Thyroid gland (tissue), 4 donors: ENCODE measurements around the gene DKC1. TPM values are rescaled to one million over a fixed set of nuclear protein-coding genes. Genes with fewer than 3 reads are reported as not detected.
A peak's percentile ranks its signal among the peaks of the same experiment; 100 is the strongest.

Experiments
- DNase-seq, 2 donors: peaks; one replicate each; pipeline ENCODE4 v3.0.0-alpha.2; 2019
- H3K27ac ChIP-seq, 3 donors: fragments of 200-600 bp; sonication (generic); 1 replicate in 2 of 3; 2 replicates in 1 of 3; pipeline ENCODE4 v1.5.1; 2016 to 2019; ENCODE audit warnings: mild to moderate bottlenecking in 1 of 3, moderate library complexity in 1 of 3
- H3K27me3 ChIP-seq: fragments of 200-600 bp; sonication (generic); one replicate; pipeline ENCODE4 v1.5.1; 2019
- H3K36me3 ChIP-seq, 2 donors: fragments of 200-600 bp; sonication (generic); one replicate each; pipeline ENCODE4 v1.5.1; 2016 to 2019
- H3K4me1 ChIP-seq, 2 donors: fragments of 200-600 bp; sonication (generic); one replicate each; pipeline ENCODE4 v1.5.1; 2017 to 2019
- H3K4me3 ChIP-seq, 3 donors: fragments of 200-600 bp; sonication (generic); replicated peaks in 1 of 3; 1 replicate in 2 of 3; 2 replicates in 1 of 3; pipeline ENCODE4 v1.5.1; 2016; ENCODE audit warnings: mild to moderate bottlenecking in 1 of 3
- H3K9me3 ChIP-seq: fragments of 200-600 bp; sonication (generic); one replicate; pipeline ENCODE4 v1.5.1; 2017
- CTCF ChIP-seq, 6 experiments: fragments of 200-600 bp in 3 of 6; fragments of 450-650 bp in 3 of 6; sonication (generic) in 3 of 6; IDR thresholded peaks; one replicate each; pipeline ENCODE4 v1.5.1; 2016 to 2019; ENCODE audit warnings: antibody characterized with exemption in 6 of 6, mild to moderate bottlenecking in 2 of 6, inconsistent platforms in 1 of 6, moderate library complexity in 1 of 6
- POLR2A ChIP-seq, 2 donors: fragments of 450-650 bp; IDR thresholded peaks; one replicate each; pipeline ENCODE4 v1.6.1; 2017; ENCODE audit warnings: antibody characterized with exemption in 2 of 2, mild to moderate bottlenecking in 2 of 2, moderate library complexity in 1 of 2
- WGBS, 2 donors: methylation state at CpG; one replicate each; pipeline ENCODE4 v1.1.5; 2017; 5-methylcytosine and 5-hydroxymethylcytosine counted together
- intact Hi-C: fragments of 100-400 bp; cut with DNase I; formaldehyde crosslinking; loops from one replicate; pipeline ENCODE4 v1.15.1; 2023
- total RNA-seq, 4 donors: library from RNA; depleted of rRNA; stranded (reverse); fragments of >200 nt; gene quantifications; one replicate each; pipeline ENCODE4 v1.2.3, GENCODE V29; 2016

The DKC1 gene
- total RNA-seq, 4 donors from 2014 or later: 33.8 to 41.5 (median 35.2) TPM

- WGBS, 2 donors: 37 to 39% methylated on average over 3 of the region's 3 CpGs
- Histone ChIP-seq H3K27ac (peak overlapping the region; percentile 74 to 91 (median 79)), H3K27me3 (no peaks in the 10 kb centered on the region), H3K4me1 (peaks cover 37 to 56% of the 10 kb centered on the region in 2 donors), H3K4me3 (no peak overlapping the region), H3K9me3 (no peaks in the 10 kb centered on the region), H3K36me3 (no peaks in the 10 kb centered on the region)
- TF ChIP-seq CTCF (IDR thresholded peaks at IDR 0.05) (no peak), POLR2A (IDR thresholded peaks at IDR 0.05) (no peak)
- intact Hi-C loops: no loop called here
- DNase-seq: peak; percentile 61 to 65
Observed at GRCh38 chrX:154727871-154728270, 34.8 kb upstream of the DKC1 start.

- H3K4me1 ChIP-seq: peaks cover 45 to 56% of the 10 kb centered on the region in 2 donors
- DNase-seq: no peak
- H3K9me3 ChIP-seq: no peaks in the 10 kb centered on the region
- TF ChIP-seq CTCF (IDR thresholded peaks at IDR 0.05): no peak
- no peak for TF ChIP-seq POLR2A (IDR thresholded peaks at IDR 0.05)
- no peaks in the 10 kb centered on the region for H3K36me3 ChIP-seq
- H3K27me3 ChIP-seq: no peaks in the 10 kb centered on the region
- peak overlapping the region; percentile 74 to 91 (median 79) for H3K27ac ChIP-seq
- 83 to 84% methylated on average over 7 of the region's 7 CpGs for WGBS, 2 donors
- no peak overlapping the region for H3K4me3 ChIP-seq
- intact Hi-C loops: no loop called here
Observed at GRCh38 chrX:154728431-154729190, 34.1 kb upstream of the DKC1 start.

- Histone ChIP-seq H3K9me3 (no peaks in the 10 kb centered on the region), H3K27me3 (no peaks in the 10 kb centered on the region), H3K36me3 (no peaks in the 10 kb centered on the region), H3K27ac (peak overlapping the region; percentile 71 to 91 (median 79)), H3K4me3 (no peak overlapping the region), H3K4me1 (peaks cover 53 to 65% of the 10 kb centered on the region in 2 donors)
- no peak for DNase-seq
- intact Hi-C loops: no loop called here
- WGBS, 2 donors: 56 to 58% methylated on average over 3 of the region's 3 CpGs
- TF ChIP-seq POLR2A (IDR thresholded peaks at IDR 0.05): no peak
- TF ChIP-seq CTCF (IDR thresholded peaks at IDR 0.05): no peak
Observed at GRCh38 chrX:154729439-154729838, 33.2 kb upstream of the DKC1 start.

- DNase-seq: peak; percentile 52 to 58
- WGBS, 2 donors: 12% methylated on average over 5 to 6 of the region's 6 CpGs
- no peak for TF ChIP-seq POLR2A (IDR thresholded peaks at IDR 0.05)
- no peak for TF ChIP-seq CTCF (IDR thresholded peaks at IDR 0.05)
Observed at GRCh38 chrX:154730253-154730891, 32.3 kb upstream of the DKC1 start.

GRCh38 chrX:154731184-154731583 lies 31.5 kb upstream of the DKC1 start:
- TF ChIP-seq POLR2A (IDR thresholded peaks at IDR 0.05): no peak
- TF ChIP-seq CTCF (IDR thresholded peaks at IDR 0.05): no peak
- 87 to 97% methylated on average over 5 of the region's 5 CpGs for WGBS, 2 donors
- intact Hi-C loops: no loop called here
- no peak for DNase-seq
- H3K9me3 ChIP-seq: no peaks in the 10 kb centered on the region
- peak overlapping the region; percentile 71 to 91 (median 79) for H3K27ac ChIP-seq
- H3K27me3 ChIP-seq: no peaks in the 10 kb centered on the region
- no peak overlapping the region for H3K4me3 ChIP-seq
- H3K36me3 ChIP-seq: no peaks in the 10 kb centered on the region
- H3K4me1 ChIP-seq: peaks cover 56 to 80% of the 10 kb centered on the region in 2 donors

More at GRCh38 chrX:154730253-154730891, 32.3 kb upstream of the DKC1 start:
- intact Hi-C loops: no loop called here
- Histone ChIP-seq H3K27me3 (no peaks in the 10 kb centered on the region), H3K27ac (peak overlapping the region; percentile 71 to 91 (median 79)), H3K4me3 (no peak overlapping the region), H3K36me3 (no peaks in the 10 kb centered on the region), H3K4me1 (peaks cover 56 to 72% of the 10 kb centered on the region in 2 donors), H3K9me3 (no peaks in the 10 kb centered on the region)
